HL-60 (cell line): ENCODE results near the gene CCSER2.
A peak's percentile ranks its signal among the peaks of the same experiment; 100 is the strongest.

Experiments used
- DNase-seq, 2 experiments: peaks; one replicate each; pipeline ENCODE4 v3.0.0-alpha.2; 2010 to 2020; ENCODE audit warnings: low read depth in 1 of 2, low spot score in 1 of 2
- H3K27ac ChIP-seq: fragments of 250-450 bp; sonication (Bioruptor Pico); replicated peaks from 2 replicates; pipeline ENCODE4 v1.5.1; 2020; ENCODE audit warnings: mild to moderate bottlenecking, moderate library complexity
- H3K27me3 ChIP-seq: fragments of 250-450 bp; sonication (Bioruptor Pico); 2 replicates; pipeline ENCODE4 v1.5.1; 2021; ENCODE audit warnings: mild to moderate bottlenecking, moderate library complexity; ENCODE audit not compliant: insufficient read depth, poor library complexity, severe bottlenecking
- H3K4me3 ChIP-seq: replicated peaks from 2 replicates; pipeline ENCODE4 v1.5.1; 2011; ENCODE audit warnings: mild to moderate bottlenecking, control low read depth, low read length; ENCODE audit not compliant: insufficient read depth
- GABPA ChIP-seq: IDR thresholded peaks from 2 replicates; pipeline ENCODE4 v1.6.1; 2012; ENCODE audit warnings: low read depth
- POLR2AphosphoS5 ChIP-seq: IDR thresholded peaks from 2 replicates; pipeline ENCODE4 v1.6.1; 2012; ENCODE audit warnings: low read depth
- SPI1 ChIP-seq: IDR thresholded peaks from 2 replicates; pipeline ENCODE4 v1.6.1; 2012; ENCODE audit warnings: low read depth, mild to moderate bottlenecking, borderline replicate concordance
- TF ChIP-seq, protein P1 (sequence below): IDR thresholded peaks from one replicate; pipeline ENCODE4 v1.5.1; 2011; ENCODE audit warnings: low read length, control low read depth, inconsistent platforms; ENCODE audit not compliant: insufficient read depth
- TF ChIP-seq, protein P2 (sequence below): IDR thresholded peaks from 2 replicates; pipeline ENCODE4 v1.6.1; 2012; ENCODE audit warnings: low read depth; ENCODE audit not compliant: insufficient replicate concordance

Gene CCSER2

DNA sequence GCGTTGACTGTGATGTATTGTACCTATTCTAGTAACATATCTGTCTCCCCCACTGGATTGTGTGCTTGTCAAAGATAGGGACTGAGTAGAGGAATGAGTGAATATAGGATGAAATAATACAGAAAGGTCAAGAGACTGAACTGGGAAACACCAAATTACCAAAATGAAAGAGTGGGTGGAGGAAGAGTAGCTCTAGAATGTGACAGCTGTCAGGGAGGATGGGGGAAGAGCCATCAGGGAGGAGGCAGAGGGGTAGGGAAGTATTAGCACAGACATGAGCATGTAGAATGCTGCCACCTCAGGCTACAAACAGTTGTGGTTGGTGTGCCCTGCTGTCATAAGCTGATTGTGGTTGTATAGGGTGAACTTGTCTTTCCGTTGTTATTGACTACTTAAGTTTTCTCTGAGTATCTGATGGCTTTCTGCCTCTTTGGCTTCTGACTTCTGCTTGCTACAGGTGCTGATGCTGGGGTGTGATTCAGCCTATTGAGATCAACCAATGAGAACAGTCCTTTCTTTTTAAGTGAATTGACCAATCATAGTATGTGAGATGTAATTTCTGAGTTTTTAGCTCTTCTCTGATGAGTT is 5.6 kb downstream of the CCSER2 start:
- Histone ChIP-seq H3K27ac (no peak overlapping the region), H3K4me3 (no peak overlapping the region), H3K27me3 (no peaks in the 10 kb centered on the region)
- DNase-seq: peak in 1 of 2 experiments; percentile 18
- TF ChIP-seq, protein P1, sequence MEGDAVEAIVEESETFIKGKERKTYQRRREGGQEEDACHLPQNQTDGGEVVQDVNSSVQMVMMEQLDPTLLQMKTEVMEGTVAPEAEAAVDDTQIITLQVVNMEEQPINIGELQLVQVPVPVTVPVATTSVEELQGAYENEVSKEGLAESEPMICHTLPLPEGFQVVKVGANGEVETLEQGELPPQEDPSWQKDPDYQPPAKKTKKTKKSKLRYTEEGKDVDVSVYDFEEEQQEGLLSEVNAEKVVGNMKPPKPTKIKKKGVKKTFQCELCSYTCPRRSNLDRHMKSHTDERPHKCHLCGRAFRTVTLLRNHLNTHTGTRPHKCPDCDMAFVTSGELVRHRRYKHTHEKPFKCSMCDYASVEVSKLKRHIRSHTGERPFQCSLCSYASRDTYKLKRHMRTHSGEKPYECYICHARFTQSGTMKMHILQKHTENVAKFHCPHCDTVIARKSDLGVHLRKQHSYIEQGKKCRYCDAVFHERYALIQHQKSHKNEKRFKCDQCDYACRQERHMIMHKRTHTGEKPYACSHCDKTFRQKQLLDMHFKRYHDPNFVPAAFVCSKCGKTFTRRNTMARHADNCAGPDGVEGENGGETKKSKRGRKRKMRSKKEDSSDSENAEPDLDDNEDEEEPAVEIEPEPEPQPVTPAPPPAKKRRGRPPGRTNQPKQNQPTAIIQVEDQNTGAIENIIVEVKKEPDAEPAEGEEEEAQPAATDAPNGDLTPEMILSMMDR: no peak
- TF ChIP-seq, protein P2, sequence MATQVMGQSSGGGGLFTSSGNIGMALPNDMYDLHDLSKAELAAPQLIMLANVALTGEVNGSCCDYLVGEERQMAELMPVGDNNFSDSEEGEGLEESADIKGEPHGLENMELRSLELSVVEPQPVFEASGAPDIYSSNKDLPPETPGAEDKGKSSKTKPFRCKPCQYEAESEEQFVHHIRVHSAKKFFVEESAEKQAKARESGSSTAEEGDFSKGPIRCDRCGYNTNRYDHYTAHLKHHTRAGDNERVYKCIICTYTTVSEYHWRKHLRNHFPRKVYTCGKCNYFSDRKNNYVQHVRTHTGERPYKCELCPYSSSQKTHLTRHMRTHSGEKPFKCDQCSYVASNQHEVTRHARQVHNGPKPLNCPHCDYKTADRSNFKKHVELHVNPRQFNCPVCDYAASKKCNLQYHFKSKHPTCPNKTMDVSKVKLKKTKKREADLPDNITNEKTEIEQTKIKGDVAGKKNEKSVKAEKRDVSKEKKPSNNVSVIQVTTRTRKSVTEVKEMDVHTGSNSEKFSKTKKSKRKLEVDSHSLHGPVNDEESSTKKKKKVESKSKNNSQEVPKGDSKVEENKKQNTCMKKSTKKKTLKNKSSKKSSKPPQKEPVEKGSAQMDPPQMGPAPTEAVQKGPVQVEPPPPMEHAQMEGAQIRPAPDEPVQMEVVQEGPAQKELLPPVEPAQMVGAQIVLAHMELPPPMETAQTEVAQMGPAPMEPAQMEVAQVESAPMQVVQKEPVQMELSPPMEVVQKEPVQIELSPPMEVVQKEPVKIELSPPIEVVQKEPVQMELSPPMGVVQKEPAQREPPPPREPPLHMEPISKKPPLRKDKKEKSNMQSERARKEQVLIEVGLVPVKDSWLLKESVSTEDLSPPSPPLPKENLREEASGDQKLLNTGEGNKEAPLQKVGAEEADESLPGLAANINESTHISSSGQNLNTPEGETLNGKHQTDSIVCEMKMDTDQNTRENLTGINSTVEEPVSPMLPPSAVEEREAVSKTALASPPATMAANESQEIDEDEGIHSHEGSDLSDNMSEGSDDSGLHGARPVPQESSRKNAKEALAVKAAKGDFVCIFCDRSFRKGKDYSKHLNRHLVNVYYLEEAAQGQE: no peak
- TF ChIP-seq POLR2AphosphoS5: no peak
- TF ChIP-seq GABPA: no peak
- TF ChIP-seq SPI1: no peak

DNA sequence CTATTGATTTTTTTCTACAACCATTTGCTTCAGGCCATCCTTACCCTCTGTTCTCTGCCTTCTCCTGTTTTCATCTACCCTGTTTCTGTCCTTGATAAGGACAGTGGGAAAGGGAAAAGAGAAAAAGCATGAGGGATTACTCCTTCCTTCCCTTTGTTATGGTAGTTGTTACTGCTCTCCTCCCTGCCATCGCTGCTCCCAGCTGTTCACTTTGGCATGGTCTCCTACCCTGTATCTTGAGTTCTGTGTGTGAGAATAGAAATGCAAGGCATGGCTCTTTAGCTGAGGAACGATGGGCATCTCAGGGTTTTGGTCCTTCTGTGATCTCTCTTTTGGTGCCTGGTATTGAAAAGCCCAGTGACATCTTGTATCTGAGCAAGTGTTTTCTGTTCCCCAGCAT is 6.4 kb downstream of the CCSER2 start:
- no peaks in the 10 kb centered on the region for H3K27me3 ChIP-seq
- DNase-seq: no peak
- TF ChIP-seq SPI1 (no peak), POLR2AphosphoS5 (no peak), GABPA (no peak)
- TF ChIP-seq, protein P2: no peak
- TF ChIP-seq, protein P1: no peak
- no peak overlapping the region for H3K27ac ChIP-seq
- no peak overlapping the region for H3K4me3 ChIP-seq

DNA sequence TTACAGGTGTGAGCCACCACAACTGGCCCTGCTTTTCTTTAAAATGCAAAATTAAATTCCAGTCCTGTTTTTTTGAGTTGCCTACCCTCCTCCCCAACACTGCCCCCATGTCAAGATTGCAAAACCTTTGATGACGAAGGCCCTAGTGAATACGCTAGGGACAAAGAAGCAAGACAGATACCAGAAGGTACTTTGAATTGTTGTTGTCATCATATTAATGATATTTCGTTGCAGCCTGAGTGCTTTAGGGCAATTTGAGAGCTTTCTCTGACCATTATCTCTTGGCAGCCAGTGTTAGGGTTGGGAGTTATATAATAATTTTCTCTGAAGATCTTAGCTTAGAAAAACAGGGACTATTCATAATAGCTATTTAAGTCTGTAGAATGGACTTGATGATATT is 7.1 kb downstream of the CCSER2 start:
- DNase-seq: no peak
- no peak overlapping the region for H3K27ac ChIP-seq
- no peaks in the 10 kb centered on the region for H3K27me3 ChIP-seq
- TF ChIP-seq, protein P1: no peak
- no peak overlapping the region for H3K4me3 ChIP-seq

DNA sequence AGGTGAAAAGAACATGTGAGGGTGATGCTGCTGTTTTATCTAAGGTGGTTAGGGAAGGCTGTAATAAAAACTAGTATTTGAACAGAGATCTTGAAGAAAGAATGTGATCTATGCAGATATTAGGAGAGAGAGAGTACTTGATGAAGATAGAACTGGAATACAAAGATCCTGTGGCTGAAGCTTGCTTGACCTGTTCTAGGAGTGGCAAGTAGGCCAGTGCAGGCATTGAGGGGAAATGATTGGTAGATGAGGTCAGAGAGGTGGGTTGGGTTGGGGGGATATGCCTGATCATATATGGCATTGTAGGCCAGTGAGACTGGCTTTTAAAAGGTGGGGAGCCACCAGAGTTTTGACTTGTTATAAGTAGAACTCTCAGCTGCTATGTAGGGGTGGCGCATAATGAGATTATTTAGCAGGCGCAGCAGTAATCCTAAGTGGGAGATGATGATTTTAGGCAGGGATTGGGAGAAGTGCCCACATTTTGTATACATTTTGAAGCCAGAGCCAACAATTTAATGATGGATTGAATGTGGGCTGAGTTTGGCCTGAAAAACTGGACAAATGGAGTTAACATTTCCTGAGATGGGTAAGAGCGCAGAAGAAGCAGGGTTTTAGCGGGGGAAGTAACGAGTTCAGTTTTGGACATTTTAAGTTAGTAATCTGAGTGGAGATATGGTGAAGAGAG is 8.2 kb downstream of the CCSER2 start:
- no peak overlapping the region for H3K27ac ChIP-seq
- no peak for DNase-seq

More for the DNA sequence above, 8.2 kb downstream of the CCSER2 start:
- H3K27me3 ChIP-seq: no peaks in the 10 kb centered on the region
- H3K4me3 ChIP-seq: no peak overlapping the region
- TF ChIP-seq, protein P2: no peak
- TF ChIP-seq, protein P1: no peak
- TF ChIP-seq GABPA (no peak), POLR2AphosphoS5 (no peak), SPI1 (no peak)
